HepG2 (cell line): Measurements from ENCODE around the gene CROT. TPM values are rescaled to one million over a fixed set of nuclear protein-coding genes. Genes with fewer than 3 reads are reported as not detected.

Experiments used
- ATAC-seq: fragments of 200-7000 bp; cut with Tn5 transposase; 3 replicates; pipeline ENCODE4 v1.9.1; 2020; ENCODE audit warnings: mild to moderate bottlenecking, moderate library complexity
- BruUV-seq: library from RNA; stranded (reverse); fragments of 400-500 nt; replicated peaks from 2 replicates; lab custom pipeline; 2021; lab: Mats Ljungman, UMichigan
- CTCF ChIA-PET: fragments of 300-600 bp; formaldehyde crosslinking; extraction: SDS; loops from one replicate; lab custom pipeline; 2021; ENCODE audit warnings: low total read pairs, inconsistent platforms, low intra/inter-chr PET ratio; lab: Yijun Ruan, JAX
- POLR2A ChIA-PET: fragments of 350-600 bp; sonication (Branson Sonifier 250); formaldehyde crosslinking; loops from one replicate; lab custom pipeline; 2020; ENCODE audit warnings: antibody characterized with exemption, inconsistent platforms; lab: Yijun Ruan, JAX
- DNase-seq: peaks from one replicate; pipeline ENCODE4 v3.0.0-alpha.2; 2015; ENCODE audit warnings: low spot score
- FAIRE-seq: peaks from 3 replicates; lab custom pipeline; 2011; peaks lifted over from hg19 to GRCh38; lab: Jason Lieb, UNC
- H2AFZ ChIP-seq: one replicate; pipeline ENCODE4 v1.6.1; 2011; ENCODE audit warnings: low read length, inconsistent platforms
- H3K27ac ChIP-seq: fragments of 300-600 bp; 3 replicates; pipeline ENCODE4 v1.8.0; 2011; ENCODE audit warnings: mixed run types, mild to moderate bottlenecking, mixed read lengths, low read length, inconsistent platforms; ENCODE audit not compliant: insufficient read depth; ENCODE audit errors: extremely low read length
- H3K27me3 ChIP-seq, 2 experiments: fragments of 200-600 bp in 1 of 2; 2 replicates in 1 of 2; 3 replicates in 1 of 2; pipeline versions ENCODE4 v1.6.0 to v1.8.0; 2011; ENCODE audit warnings: low read length in 2 of 2, mild to moderate bottlenecking in 2 of 2, moderate library complexity in 2 of 2, inconsistent platforms in 1 of 2; ENCODE audit not compliant: insufficient read depth in 2 of 2, control insufficient read depth in 1 of 2
- H3K36me3 ChIP-seq, 2 experiments: fragments of 200-600 bp in 1 of 2; replicated peaks in 1 of 2; 2 replicates in 1 of 2; 3 replicates in 1 of 2; pipeline versions ENCODE4 v1.5.1 to v1.8.0; 2011; ENCODE audit warnings: low read length in 2 of 2, inconsistent platforms in 1 of 2; ENCODE audit not compliant: insufficient read depth in 2 of 2, control insufficient read depth in 1 of 2
- H3K4me1 ChIP-seq: 2 replicates; pipeline ENCODE4 v1.5.1; 2012; ENCODE audit warnings: low read length, inconsistent platforms; ENCODE audit not compliant: insufficient read depth
- H3K4me2 ChIP-seq: 2 replicates; pipeline ENCODE4 v1.6.0; 2011; ENCODE audit warnings: low read depth, low read length, inconsistent platforms
- H3K4me3 ChIP-seq, 3 experiments: fragments of 200-600 bp in 1 of 3; sonication (generic), shearing (Covaris generic) in 1 of 3; replicated peaks in 1 of 3; 2 replicates each; pipeline ENCODE4 v1.5.1; 2011 to 2016; ENCODE audit warnings: low read length in 3 of 3, inconsistent platforms in 2 of 3, low read depth in 2 of 3, mild to moderate bottlenecking in 2 of 3, control low read depth in 1 of 3, mixed read lengths in 1 of 3; ENCODE audit not compliant: insufficient read depth in 1 of 3
- H3K79me2 ChIP-seq: one replicate; pipeline ENCODE4 v1.6.1; 2011; ENCODE audit warnings: low read length, inconsistent platforms; ENCODE audit not compliant: insufficient read depth
- H3K9ac ChIP-seq: 2 replicates; pipeline ENCODE4 v1.6.0; 2011; ENCODE audit warnings: mild to moderate bottlenecking, low read depth, low read length, inconsistent platforms; ENCODE audit not compliant: insufficient read depth
- H3K9me3 ChIP-seq: 2 replicates; pipeline ENCODE4 v1.5.1; 2012; ENCODE audit warnings: mild to moderate bottlenecking, low read length
- H4K20me1 ChIP-seq: 2 replicates; pipeline ENCODE4 v1.6.0; 2011; ENCODE audit warnings: inconsistent platforms, mild to moderate bottlenecking, low read length, moderate library complexity; ENCODE audit not compliant: insufficient read depth
- ATF4 ChIP-seq, 2 experiments: fragments of 450-650 bp in 1 of 2; sonication (generic) in 1 of 2; formaldehyde crosslinking; IDR thresholded peaks; 2 replicates each; pipeline versions ENCODE4 v1.5.0 to v1.8.0; 2020 to 2022; ENCODE audit warnings: mild to moderate bottlenecking in 1 of 2, missing genetic modification reagents in 1 of 2
- ATF5 ChIP-seq: sonication (generic); formaldehyde crosslinking; IDR thresholded peaks from 2 replicates; pipeline ENCODE4 v1.4.0; 2020; ENCODE audit warnings: mild to moderate bottlenecking, low read depth, missing genetic modification reagents
- HNF4A ChIP-seq: sonication (generic); formaldehyde crosslinking; IDR thresholded peaks from 2 replicates; pipeline ENCODE4 v1.4.0; 2020; ENCODE audit warnings: missing genetic modification reagents
- HNRNPH1 ChIP-seq: fragments of 200-400 bp; formaldehyde crosslinking; optimal IDR thresholded peaks from 2 replicates; pipeline ENCODE3; 2017; ENCODE audit warnings: mild to moderate bottlenecking, low read depth, low read length
- HOXD1 ChIP-seq: sonication (generic); formaldehyde crosslinking; IDR thresholded peaks from 2 replicates; pipeline ENCODE4 v1.5.0; 2020; ENCODE audit warnings: missing genetic modification reagents
- KDM3A ChIP-seq: IDR thresholded peaks from 2 replicates; pipeline ENCODE4 v1.6.1; 2018; ENCODE audit warnings: low read depth, missing compliant biosample characterization
- MBNL3 ChIP-seq: fragments of 250-450 bp; sonication (Bioruptor Pico); conservative IDR thresholded peaks from 2 replicates; pipeline ENCODE4 v1.8.0; 2022; ENCODE audit warnings: mild to moderate bottlenecking, inconsistent platforms
- MYPOP ChIP-seq: sonication (generic); formaldehyde crosslinking; IDR thresholded peaks from 2 replicates; pipeline ENCODE4 v1.8.1; 2023; ENCODE audit warnings: mild to moderate bottlenecking, moderate library complexity, missing genetic modification reagents
- RXRA ChIP-seq: sonication (generic); formaldehyde crosslinking; IDR thresholded peaks from 2 replicates; pipeline ENCODE4 v1.5.1; 2020; ENCODE audit warnings: missing genetic modification reagents
- SALL1 ChIP-seq: sonication (generic); formaldehyde crosslinking; IDR thresholded peaks from 2 replicates; pipeline ENCODE4 v1.8.0; 2022; ENCODE audit warnings: mild to moderate bottlenecking, missing genetic modification reagents
- SP4 ChIP-seq: sonication (generic); formaldehyde crosslinking; IDR thresholded peaks from 2 replicates; pipeline ENCODE4 v1.8.1; 2023; ENCODE audit warnings: mild to moderate bottlenecking, missing genetic modification reagents
- ZBTB1 ChIP-seq: sonication (generic); formaldehyde crosslinking; IDR thresholded peaks from 2 replicates; pipeline ENCODE4 v1.4.0; 2020; ENCODE audit warnings: missing genetic modification reagents, borderline replicate concordance
- ZNF121 ChIP-seq: sonication (generic); formaldehyde crosslinking; IDR thresholded peaks from 2 replicates; pipeline ENCODE4 v1.5.0; 2020; ENCODE audit warnings: mild to moderate bottlenecking, missing genetic modification reagents
- ZNF574 ChIP-seq: sonication (generic); formaldehyde crosslinking; IDR thresholded peaks from 2 replicates; pipeline ENCODE4 v1.4.0; 2020; ENCODE audit warnings: missing genetic modification reagents
- ZNF629 ChIP-seq: sonication (generic); formaldehyde crosslinking; conservative IDR thresholded peaks from 2 replicates; pipeline ENCODE4 v1.5.0; 2020; ENCODE audit warnings: missing genetic modification reagents
- ZNF644 ChIP-seq: IDR thresholded peaks from 2 replicates; pipeline ENCODE4 v1.6.1; 2016; ENCODE audit warnings: low read depth
- ZNF660 ChIP-seq: sonication (generic); formaldehyde crosslinking; IDR thresholded peaks from 2 replicates; pipeline ENCODE4 v1.5.1; 2020; ENCODE audit warnings: mild to moderate bottlenecking, low read depth, missing genetic modification reagents, borderline replicate concordance
- ZNF773 ChIP-seq: sonication (generic); formaldehyde crosslinking; IDR thresholded peaks from 2 replicates; pipeline ENCODE4 v1.4.0; 2020; ENCODE audit warnings: missing genetic modification reagents, borderline replicate concordance
- ZNF775 ChIP-seq: sonication (generic); formaldehyde crosslinking; IDR thresholded peaks from 2 replicates; pipeline ENCODE4 v1.4.0; 2020; ENCODE audit warnings: missing genetic modification reagents, mild to moderate bottlenecking, moderate library complexity, borderline replicate concordance
- ZNF879 ChIP-seq: sonication (generic); formaldehyde crosslinking; IDR thresholded peaks from 2 replicates; pipeline ENCODE4 v1.8.1; 2023; ENCODE audit warnings: missing genetic modification reagents
- WGBS: methylation state at CpG from one replicate; pipeline ENCODE4 v1.1.6; 2017; ENCODE audit warnings: low lambda C conversion rate; 5-methylcytosine and 5-hydroxymethylcytosine counted together
- in situ Hi-C: cut with HindIII; loops from 2 replicates; pipeline ENCODE4 v1.10.0; 2017; ENCODE audit warnings: low pct_unique_long_range_greater_than_20kb; ENCODE audit not compliant: extremely low pct_ligation_motif_present
- intact Hi-C: fragments of 100-400 bp; cut with micrococcal nuclease; formaldehyde crosslinking; loops from one replicate; pipeline ENCODE4 v1.10.0; 2022; ENCODE audit not compliant: unreplicated experiment
- polyA plus RNA-seq, 8 experiments: library from polyadenylated mRNA; depleted of rRNA in 3 of 8; stranded (reverse) in 7 of 8; unstranded in 1 of 8; fragments of >200 nt; fragmentation: Illumina TruSeq in 4 of 8; extraction: Trizol in 4 of 8; gene quantifications; 2 replicates each; pipeline versions ENCODE4 v1.2.1 to v1.2.3, GENCODE V29; 2011 to 2016; ENCODE audit warnings: low read depth in 4 of 8, missing spikeins in 1 of 8, mixed read lengths in 1 of 8; ENCODE audit not compliant: insufficient read depth in 1 of 8
- total RNA-seq, 5 experiments: library from RNA; depleted of rRNA; stranded (reverse); fragments of >200 nt; fragmentation: Illumina TruSeq; extraction: Trizol; gene quantifications; 2 replicates each; pipeline ENCODE4 v1.2.3, GENCODE V29; 2016; ENCODE audit warnings: low read depth in 1 of 5

Gene CROT
- total and polyA plus RNA-seq, 2 of the 13 experiments (the other 11 are each of a cell fraction or from before 2014, with no cell fraction given): 5.0 to 13.7 TPM

- TF ChIP-seq ZNF574 (CRISPR knock-in tag): no peak
- no peak for TF ChIP-seq SALL1 (CRISPR knock-in tag)
- no peak for TF ChIP-seq HOXD1 (CRISPR knock-in tag)
- TF ChIP-seq ZNF775 (CRISPR knock-in tag): no peak
- TF ChIP-seq ZNF644 (CRISPR knock-in tag): no peak
- TF ChIP-seq MYPOP (CRISPR knock-in tag): no peak
- no peak for TF ChIP-seq ZNF660
Measured at GRCh38 chr7:87356448-87356847, 11.0 kb downstream of the CROT start (continued).

GRCh38 chr7:87359366-87359765 lies 13.9 kb downstream of the CROT start:
- H3K9me3 ChIP-seq: peaks cover 9% of the 10 kb centered on the region
- no peaks in the 10 kb centered on the region for H3K79me2 ChIP-seq
- BruUV-seq: no TSS peak
- H3K4me3 ChIP-seq: no peak overlapping the region
- FAIRE-seq (no peak), DNase-seq (no peak), ATAC-seq (no peak)
- in situ Hi-C loops: no loop called here
- H3K9ac ChIP-seq: no peak overlapping the region
- H3K36me3 ChIP-seq: peaks cover 0 to 16% of the 10 kb centered on the region in 2 experiments
- no peaks in the 10 kb centered on the region for H3K27me3 ChIP-seq
- no peak overlapping the region for H2AFZ ChIP-seq
- WGBS: 94% methylated on average over 2 of the region's 2 CpGs
- POLR2A ChIA-PET: no interaction called here
- intact Hi-C loops: no loop called here
- H4K20me1 ChIP-seq: no peaks in the 10 kb centered on the region
- peaks cover 14% of the 10 kb centered on the region for H3K4me1 ChIP-seq
- H3K27ac ChIP-seq: no peak overlapping the region
- no peak overlapping the region for H3K4me2 ChIP-seq
- CTCF ChIA-PET: no interaction called here
- TF ChIP-seq ZNF121 (CRISPR knock-in tag) (no peak), HNRNPH1 (no peak), ZNF879 (CRISPR knock-in tag) (no peak), SP4 (CRISPR knock-in tag) (no peak), MBNL3 (CRISPR knock-in tag) (no peak), ZNF773 (no peak), KDM3A (CRISPR knock-in tag) (no peak), ZBTB1 (no peak), HOXD1 (CRISPR knock-in tag) (no peak), HNF4A (CRISPR knock-in tag) (no peak), ATF5 (CRISPR knock-in tag) (no peak), RXRA (CRISPR knock-in tag) (no peak), SALL1 (CRISPR knock-in tag) (no peak), ZNF629 (no peak), ATF4 (CRISPR knock-in tag; IDR thresholded peaks at IDR 0.05) (no peak)
